CD14-positive monocyte (primary cell): ENCODE data around the gene REEP3. TPM values are rescaled to one million over a fixed set of nuclear protein-coding genes. Genes with fewer than 3 reads are reported as not detected.

ENCODE experiments used
- DNase-seq, 3 donors: peaks; one replicate each; pipeline ENCODE4 v3.0.0-alpha.2; 2011 to 2022
- H2AFZ ChIP-seq: 2 replicates; pipeline ENCODE4 v1.6.0; 2012; ENCODE audit warnings: mild to moderate bottlenecking, low read depth, low read length, inconsistent platforms; ENCODE audit not compliant: insufficient read depth, poor library complexity, severe bottlenecking
- H3K27ac ChIP-seq, 2 donors: 1 replicate in 1 of 2; 2 replicates in 1 of 2; pipeline ENCODE4 v1.5.1; 2012 to 2013; ENCODE audit warnings: low read length in 2 of 2, control low read depth in 1 of 2, inconsistent platforms in 1 of 2, low read depth in 1 of 2, mild to moderate bottlenecking in 1 of 2
- H3K27me3 ChIP-seq, 2 donors: one replicate each; pipeline versions ENCODE4 v1.6.0 to v1.6.1; 2011 to 2013; ENCODE audit warnings: low read length in 2 of 2; ENCODE audit not compliant: control insufficient read depth in 2 of 2, insufficient read depth in 2 of 2
- H3K36me3 ChIP-seq, 2 donors: replicated peaks in 1 of 2; 1 replicate in 1 of 2; 2 replicates in 1 of 2; pipeline versions ENCODE4 v1.5.1 to v1.6.1; 2012 to 2013; ENCODE audit warnings: low read length in 2 of 2, control low read depth in 1 of 2, inconsistent platforms in 1 of 2, mild to moderate bottlenecking in 1 of 2; ENCODE audit not compliant: insufficient read depth in 2 of 2, control insufficient read depth in 1 of 2
- H3K4me1 ChIP-seq, 2 donors: 1 replicate in 1 of 2; 2 replicates in 1 of 2; pipeline versions ENCODE4 v1.5.1 to v1.6.1; 2012 to 2013; ENCODE audit warnings: low read length in 2 of 2, control low read depth in 1 of 2, inconsistent platforms in 1 of 2, mild to moderate bottlenecking in 1 of 2, moderate library complexity in 1 of 2; ENCODE audit not compliant: insufficient read depth in 2 of 2, control insufficient read depth in 1 of 2
- H3K4me2 ChIP-seq: replicated peaks from 2 replicates; pipeline ENCODE3; 2012; ENCODE audit warnings: low read length, moderate library complexity, mild to moderate bottlenecking; ENCODE audit not compliant: poor library complexity, severe bottlenecking; ENCODE audit errors: extremely low read depth
- H3K4me3 ChIP-seq, 3 experiments: fragments of 200-600 bp in 1 of 3; sonication (generic) in 1 of 3; replicated peaks in 1 of 3; 1 replicate in 2 of 3; 2 replicates in 1 of 3; pipeline ENCODE4 v1.5.1; 2011 to 2013; ENCODE audit warnings: low read length in 3 of 3, mild to moderate bottlenecking in 3 of 3, control low read depth in 2 of 3, low read depth in 2 of 3, inconsistent platforms in 1 of 3, moderate library complexity in 1 of 3
- H3K79me2 ChIP-seq: 2 replicates; pipeline ENCODE4 v1.6.0; 2012; ENCODE audit warnings: mild to moderate bottlenecking, control low read depth, inconsistent platforms, low read length, moderate library complexity; ENCODE audit not compliant: insufficient read depth
- H3K9ac ChIP-seq: 2 replicates; pipeline ENCODE4 v1.6.0; 2017; ENCODE audit warnings: low read length, mild to moderate bottlenecking; ENCODE audit not compliant: insufficient read depth, poor library complexity, severe bottlenecking
- H3K9me3 ChIP-seq, 2 donors: replicated peaks in 1 of 2; 1 replicate in 1 of 2; 2 replicates in 1 of 2; pipeline versions ENCODE4 v1.5.1 to v1.6.1; 2012 to 2013; ENCODE audit warnings: low read length in 2 of 2, control low read depth in 1 of 2; ENCODE audit not compliant: control insufficient read depth in 1 of 2, insufficient read depth in 1 of 2
- H4K20me1 ChIP-seq: 2 replicates; pipeline ENCODE4 v1.6.0; 2012; ENCODE audit warnings: mild to moderate bottlenecking, low read length, control low read depth, moderate library complexity; ENCODE audit not compliant: insufficient read depth
- H3K27ac Mint-ChIP-seq, 7 donors: one replicate each; pipeline ENCODE4 v1.8.0; 2020; ENCODE audit warnings: mild to moderate bottlenecking in 7 of 7, mixed read lengths in 7 of 7, moderate library complexity in 6 of 7, inconsistent platforms in 2 of 7
- H3K27me3 Mint-ChIP-seq, 3 donors: one replicate each; pipeline ENCODE4 v1.8.0; 2021 to 2022; ENCODE audit warnings: low read depth in 3 of 3, mild to moderate bottlenecking in 3 of 3, mixed read lengths in 3 of 3, moderate library complexity in 3 of 3, inconsistent platforms in 1 of 3
- H3K36me3 Mint-ChIP-seq, 2 donors: one replicate each; pipeline ENCODE4 v1.8.0; 2020; ENCODE audit warnings: mixed read lengths in 2 of 2, inconsistent platforms in 1 of 2, mild to moderate bottlenecking in 1 of 2
- H3K4me1 Mint-ChIP-seq: one replicate; pipeline ENCODE4 v1.8.0; 2020; ENCODE audit warnings: mild to moderate bottlenecking, mixed read lengths
- H3K4me3 Mint-ChIP-seq, 2 donors: one replicate each; pipeline ENCODE4 v1.8.0; 2020; ENCODE audit warnings: mild to moderate bottlenecking in 2 of 2, mixed read lengths in 2 of 2, moderate library complexity in 1 of 2
- H3K9me3 Mint-ChIP-seq, 7 donors: one replicate each; pipeline ENCODE4 v1.8.0; 2020 to 2022; ENCODE audit warnings: mixed read lengths in 7 of 7, mild to moderate bottlenecking in 6 of 7, moderate library complexity in 6 of 7, inconsistent platforms in 2 of 7
- WGBS: methylation state at CpG from one replicate; pipeline ENCODE4 v1.1.5; 2013; ENCODE audit warnings: missing lambda C conversion rate; ENCODE audit not compliant: insufficient coverage; 5-methylcytosine and 5-hydroxymethylcytosine counted together
- intact Hi-C, 2 donors: fragments of 100-400 bp; cut with micrococcal nuclease; formaldehyde crosslinking; loops; one replicate each; pipeline versions ENCODE4 v1.15.0 to v1.15.1; 2023
- polyA plus RNA-seq, 3 donors: library from polyadenylated mRNA; depleted of rRNA in 1 of 3; unstranded in 2 of 3; stranded (reverse) in 1 of 3; fragments of 300-500 nt in 2 of 3; fragments of >200 nt in 1 of 3; fragmentation: Illumina TruSeq in 2 of 3; gene quantifications; 1 replicate in 2 of 3; 2 replicates in 1 of 3; pipeline ENCODE4 v1.2.3, GENCODE V29; 2012 to 2021
- TF ChIP-seq, protein P1 (sequence below): fragments of 200-600 bp; IDR thresholded peaks from one replicate; pipeline ENCODE4 v1.8.0; 2022; ENCODE audit warnings: antibody characterized with exemption, mild to moderate bottlenecking

The REEP3 gene
- polyA plus RNA-seq, 3 donors, result 9.1 to 17.7 (median 17.7) TPM

DNA sequence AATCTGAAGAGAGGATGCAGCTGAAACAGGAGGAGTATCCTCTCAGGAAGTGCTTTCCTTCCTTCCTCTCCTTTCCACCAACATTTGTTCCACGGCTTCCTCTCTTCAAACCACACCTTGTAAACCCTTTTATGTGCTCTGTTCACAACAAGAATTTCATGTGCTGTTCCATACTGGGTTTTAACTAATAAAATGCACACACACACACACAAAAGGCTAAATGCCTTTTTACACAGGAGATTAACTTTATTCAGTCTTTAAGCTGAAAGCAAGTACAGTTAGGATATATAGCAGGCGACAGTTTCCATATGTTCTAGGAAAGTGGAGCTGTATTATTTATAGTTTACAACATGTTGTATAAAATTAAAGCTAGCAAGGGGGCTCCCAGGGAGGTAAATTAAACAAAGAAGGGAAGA is 106.7 kb downstream of the REEP3 start:
- H3K4me2 ChIP-seq, result peak overlapping the region; percentile 95
- H3K4me1 Mint-ChIP-seq, result peaks cover 43% of the 10 kb centered on the region
- TF ChIP-seq, protein P1, sequence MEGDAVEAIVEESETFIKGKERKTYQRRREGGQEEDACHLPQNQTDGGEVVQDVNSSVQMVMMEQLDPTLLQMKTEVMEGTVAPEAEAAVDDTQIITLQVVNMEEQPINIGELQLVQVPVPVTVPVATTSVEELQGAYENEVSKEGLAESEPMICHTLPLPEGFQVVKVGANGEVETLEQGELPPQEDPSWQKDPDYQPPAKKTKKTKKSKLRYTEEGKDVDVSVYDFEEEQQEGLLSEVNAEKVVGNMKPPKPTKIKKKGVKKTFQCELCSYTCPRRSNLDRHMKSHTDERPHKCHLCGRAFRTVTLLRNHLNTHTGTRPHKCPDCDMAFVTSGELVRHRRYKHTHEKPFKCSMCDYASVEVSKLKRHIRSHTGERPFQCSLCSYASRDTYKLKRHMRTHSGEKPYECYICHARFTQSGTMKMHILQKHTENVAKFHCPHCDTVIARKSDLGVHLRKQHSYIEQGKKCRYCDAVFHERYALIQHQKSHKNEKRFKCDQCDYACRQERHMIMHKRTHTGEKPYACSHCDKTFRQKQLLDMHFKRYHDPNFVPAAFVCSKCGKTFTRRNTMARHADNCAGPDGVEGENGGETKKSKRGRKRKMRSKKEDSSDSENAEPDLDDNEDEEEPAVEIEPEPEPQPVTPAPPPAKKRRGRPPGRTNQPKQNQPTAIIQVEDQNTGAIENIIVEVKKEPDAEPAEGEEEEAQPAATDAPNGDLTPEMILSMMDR, result no peak
- no peaks in the 10 kb centered on the region for H3K27me3 ChIP-seq
- H3K36me3 Mint-ChIP-seq, result peaks cover 1 to 8% of the 10 kb centered on the region in 2 donors
- H3K27me3 Mint-ChIP-seq, result no peaks in the 10 kb centered on the region
- intact Hi-C loops, result loop anchor here (5.0 to 10.0 kb wide), 2 partner anchors 89 to 103 kb away; partner anchors contain the start of gene REEP3 (in 1 of the 2)
- peak overlapping the region in 2 of 7 donors; percentile 4 to 30 for H3K27ac Mint-ChIP-seq
- H3K9me3 Mint-ChIP-seq, result no peaks in the 10 kb centered on the region
- no CpG with 5 or more reads among the region's 2 CpGs for WGBS
- peaks cover 42 to 50% of the 10 kb centered on the region in 2 donors for H3K4me1 ChIP-seq
- H3K4me3 Mint-ChIP-seq, result peak overlapping the region in 1 of 2 donors; percentile 55
- H3K27ac ChIP-seq, result peak overlapping the region in 1 of 2 donors; percentile 84
- no peaks in the 10 kb centered on the region for H3K9me3 ChIP-seq
- DNase-seq, result peak in 1 of 3 donors; percentile 9
- H3K36me3 ChIP-seq, result peaks cover 0 to 2% of the 10 kb centered on the region in 2 donors
- H3K9ac ChIP-seq, result no peak overlapping the region
- H3K79me2 ChIP-seq, result no peaks in the 10 kb centered on the region
- H2AFZ ChIP-seq, result no peak overlapping the region
- H4K20me1 ChIP-seq, result no peaks in the 10 kb centered on the region
- H3K4me3 ChIP-seq, result peak overlapping the region in 1 of 3 experiments; percentile 6

- TF ChIP-seq, protein P1, result no peak
- no peaks in the 10 kb centered on the region for H3K36me3 ChIP-seq
- H3K27ac ChIP-seq, result peak overlapping the region; percentile 49 to 84
- H3K9me3 Mint-ChIP-seq, result no peaks in the 10 kb centered on the region
- H3K4me1 Mint-ChIP-seq, result peaks cover 45% of the 10 kb centered on the region
- peaks cover 0 to 4% of the 10 kb centered on the region in 2 donors for H3K36me3 Mint-ChIP-seq
- WGBS, result 0% methylated on average over 5 of the region's 16 CpGs
- H3K4me3 Mint-ChIP-seq, result peak overlapping the region; percentile 94 to 95
- H3K79me2 ChIP-seq, result no peaks in the 10 kb centered on the region
- peak; percentile 64 to 83 (median 77) for DNase-seq
- H3K9ac ChIP-seq, result peak overlapping the region; percentile 66
- H4K20me1 ChIP-seq, result no peaks in the 10 kb centered on the region
- intact Hi-C loops, result loop anchor here (5.0 to 10.0 kb wide), 2 partner anchors 89 to 104 kb away; partner anchors contain the start of gene REEP3 (in 1 of the 2)
- peak overlapping the region; percentile 95 for H3K4me2 ChIP-seq
- peaks cover 42 to 50% of the 10 kb centered on the region in 2 donors for H3K4me1 ChIP-seq
- H3K27ac Mint-ChIP-seq, result peak overlapping the region; percentile 79 to 96 (median 92)
- H3K27me3 ChIP-seq, result no peaks in the 10 kb centered on the region
- H3K27me3 Mint-ChIP-seq, result no peaks in the 10 kb centered on the region
- H3K4me3 ChIP-seq, result peak overlapping the region; percentile 66 to 85 (median 81)
- no peaks in the 10 kb centered on the region for H3K9me3 ChIP-seq
- peak overlapping the region; percentile 77 for H2AFZ ChIP-seq
Measured at GRCh38 chr10:63628526-63629362, 107.5 kb downstream of the REEP3 start.
